B cell (primary cell): ENCODE results near the gene MCM5. TPM values are rescaled to one million over a fixed set of nuclear protein-coding genes. Genes with fewer than 3 reads are reported as not detected.

ENCODE experiments used
- ATAC-seq: fragments of 200-7000 bp; cut with Tn5 transposase; one replicate; pipeline ENCODE4 v1.10.0; 2021; ENCODE audit warnings: low read depth, mild to moderate bottlenecking, moderate number of reproducible peaks, moderate library complexity
- CTCF ChIA-PET: fragments of 350-600 bp; sonication (Branson Sonifier 250); formaldehyde crosslinking; loops from one replicate; lab custom pipeline; 2021; ENCODE audit warnings: antibody characterized with exemption, inconsistent platforms; lab: Charles Lee
- POLR2A ChIA-PET: fragments of 350-600 bp; sonication (Branson Sonifier 250); formaldehyde crosslinking; loops from one replicate; lab custom pipeline; 2021; ENCODE audit warnings: antibody characterized with exemption; lab: Charles Lee
- DNase-seq: peaks from one replicate; pipeline ENCODE4 v3.0.0; 2013
- H2AFZ ChIP-seq: 2 replicates; pipeline ENCODE4 v1.6.1; 2012; ENCODE audit warnings: mild to moderate bottlenecking, low read depth, low read length; ENCODE audit not compliant: insufficient read depth, poor library complexity, severe bottlenecking
- H3K27ac ChIP-seq, 2 donors: 1 replicate in 1 of 2; 2 replicates in 1 of 2; pipeline ENCODE4 v1.5.1; 2012 to 2013; ENCODE audit warnings: low read length in 2 of 2, mild to moderate bottlenecking in 2 of 2, moderate library complexity in 1 of 2
- H3K27me3 ChIP-seq, 4 experiments: fragments of 200-600 bp in 1 of 4; sonication (generic) in 1 of 4; replicated peaks in 1 of 4; 1 replicate in 2 of 4; 2 replicates in 2 of 4; pipeline versions ENCODE4 v1.6.1 to v1.7.0; 2013 to 2016; ENCODE audit warnings: low read length in 3 of 4, mild to moderate bottlenecking in 2 of 4, mixed read lengths in 1 of 4, moderate library complexity in 1 of 4; ENCODE audit not compliant: insufficient read depth in 4 of 4, control insufficient read depth in 3 of 4; ENCODE audit errors: control extremely low read depth in 1 of 4
- H3K36me3 ChIP-seq, 2 experiments: replicated peaks in 1 of 2; 1 replicate in 1 of 2; 2 replicates in 1 of 2; pipeline versions ENCODE4 v1.6.1 to v1.7.1; 2013; ENCODE audit warnings: low read length in 1 of 2; ENCODE audit not compliant: insufficient read depth in 2 of 2, control insufficient read depth in 1 of 2; ENCODE audit errors: control extremely low read depth in 1 of 2, extremely low read depth in 1 of 2
- H3K4me1 ChIP-seq, 2 donors: fragments of 200-600 bp in 1 of 2; sonication (generic) in 1 of 2; 1 replicate in 1 of 2; 2 replicates in 1 of 2; pipeline versions ENCODE4 v1.5.1 to v1.6.1; 2013 to 2017; ENCODE audit warnings: low read length in 2 of 2; ENCODE audit not compliant: control insufficient read depth in 2 of 2, insufficient read depth in 2 of 2
- H3K4me2 ChIP-seq: replicated peaks from 2 replicates; pipeline ENCODE3; 2012; ENCODE audit warnings: mild to moderate bottlenecking, low read depth, low read length; ENCODE audit not compliant: poor library complexity, severe bottlenecking
- H3K4me3 ChIP-seq, 5 experiments: fragments of 200-600 bp in 1 of 5; sonication (generic) in 1 of 5; 1 replicate in 3 of 5; 2 replicates in 2 of 5; pipeline versions ENCODE4 v1.5.1 to v1.7.0; 2011 to 2016; ENCODE audit warnings: low read length in 4 of 5, mild to moderate bottlenecking in 4 of 5, low read depth in 2 of 5, control low read depth in 1 of 5, moderate library complexity in 1 of 5; ENCODE audit not compliant: insufficient read depth in 1 of 5; ENCODE audit errors: control extremely low read depth in 1 of 5, extremely low read depth in 1 of 5
- H3K79me2 ChIP-seq: fragments of 200-600 bp; sonication (generic); one replicate; pipeline ENCODE4 v1.6.0; 2016; ENCODE audit warnings: low read length; ENCODE audit not compliant: control insufficient read depth, insufficient read depth
- H3K9ac ChIP-seq: fragments of 200-600 bp; sonication (generic); 2 replicates; pipeline ENCODE4 v1.6.1; 2017; ENCODE audit warnings: mild to moderate bottlenecking, low read length, moderate library complexity
- H3K9me3 ChIP-seq, 3 donors: one replicate each; pipeline versions ENCODE4 v1.6.1 to v1.7.1; 2013; ENCODE audit warnings: low read length in 2 of 3; ENCODE audit not compliant: control insufficient read depth in 2 of 3, insufficient read depth in 1 of 3; ENCODE audit errors: control extremely low read depth in 1 of 3
- H4K20me1 ChIP-seq: 2 replicates; pipeline ENCODE4 v1.6.0; 2012; ENCODE audit warnings: mild to moderate bottlenecking, low read length; ENCODE audit not compliant: insufficient read depth, control insufficient read depth, poor library complexity, severe bottlenecking
- H3K27ac Mint-ChIP-seq: one replicate; pipeline ENCODE4 v1.8.0; 2021; ENCODE audit warnings: mixed read lengths
- H3K27me3 Mint-ChIP-seq: one replicate; pipeline ENCODE4 v1.8.0; 2021; ENCODE audit warnings: mixed read lengths
- H3K4me1 Mint-ChIP-seq: one replicate; pipeline ENCODE4 v1.8.0; 2021; ENCODE audit warnings: mixed read lengths
- H3K4me3 Mint-ChIP-seq: one replicate; pipeline ENCODE4 v1.8.0; 2021; ENCODE audit warnings: mixed read lengths
- H3K9me3 Mint-ChIP-seq: one replicate; pipeline ENCODE4 v1.8.0; 2022; ENCODE audit warnings: mixed read lengths; ENCODE audit not compliant: insufficient read depth
- CTCF ChIP-seq: fragments of 200-600 bp; IDR thresholded peaks from one replicate; pipeline ENCODE4 v1.8.0; 2022; ENCODE audit warnings: antibody characterized with exemption, mild to moderate bottlenecking
- EZH2 ChIP-seq: IDR thresholded peaks from 2 replicates; pipeline ENCODE4 v1.6.1; 2012; ENCODE audit warnings: borderline replicate concordance, low read depth, mild to moderate bottlenecking, moderate library complexity, low read length; ENCODE audit not compliant: insufficient read depth, poor library complexity, severe bottlenecking
- WGBS: methylation state at CpG from one replicate; pipeline ENCODE4 v1.1.5; 2013; ENCODE audit warnings: missing lambda C conversion rate; ENCODE audit not compliant: insufficient coverage; 5-methylcytosine and 5-hydroxymethylcytosine counted together
- intact Hi-C: fragments of 100-400 bp; cut with micrococcal nuclease; formaldehyde crosslinking; loops from one replicate; pipeline ENCODE4 v1.10.0; 2022
- polyA plus RNA-seq: library from polyadenylated mRNA; depleted of rRNA; stranded (reverse); fragments of >200 nt; gene quantifications from 2 replicates; pipeline ENCODE4 v1.2.3, GENCODE V29; 2012
- total RNA-seq, 2 donors: library from RNA; stranded (reverse); fragments of 120-200 nt in 1 of 2; gene quantifications; 1 replicate in 1 of 2; 2 replicates in 1 of 2; pipeline versions ENCODE4 v1.2.3 to v1.2.4, GENCODE V29; 2013 to 2022

MCM5 gene
- total and polyA plus RNA-seq, 2 donors (not counting 1 experiment from before 2014, with no cell fraction given), result 112 to 203 TPM

GRCh38 chr22:35454416-35455054 lies 54.6 kb downstream of the MCM5 start:
- WGBS, result 100% methylated on average over 8 of the region's 9 CpGs
- no peak overlapping the region for H3K4me2 ChIP-seq
- no peak overlapping the region for H3K27ac ChIP-seq
- Mint-ChIP-seq H3K4me3 (no peak overlapping the region), H3K27ac (no peak overlapping the region), H3K4me1 (no peaks in the 10 kb centered on the region), H3K9me3 (no peaks in the 10 kb centered on the region), H3K27me3 (no peaks in the 10 kb centered on the region)
- intact Hi-C loops, result no loop called here
- no peak for ATAC-seq
- ChIA-PET POLR2A (no interaction called here), CTCF (no interaction called here)
- H3K9me3 ChIP-seq, result no peaks in the 10 kb centered on the region
- no peaks in the 10 kb centered on the region for H4K20me1 ChIP-seq
- H3K9ac ChIP-seq, result no peak overlapping the region
- H3K79me2 ChIP-seq, result no peaks in the 10 kb centered on the region
- TF ChIP-seq EZH2 (no peak), CTCF (no peak)
- H3K27me3 ChIP-seq, result no peaks in the 10 kb centered on the region
- H3K4me1 ChIP-seq, result no peaks in the 10 kb centered on the region
- H3K4me3 ChIP-seq, result no peak overlapping the region
- no peak for DNase-seq
- no peak overlapping the region for H2AFZ ChIP-seq
- peaks cover 0 to 2% of the 10 kb centered on the region in 2 experiments for H3K36me3 ChIP-seq

GRCh38 chr22:35455529-35455928 lies 55.6 kb downstream of the MCM5 start:
- TF ChIP-seq EZH2 (no peak), CTCF (no peak)
- H3K9me3 Mint-ChIP-seq, result no peaks in the 10 kb centered on the region
- POLR2A ChIA-PET, result no interaction called here
- Histone ChIP-seq H3K27me3 (no peaks in the 10 kb centered on the region), H2AFZ (no peak overlapping the region), H3K4me3 (no peak overlapping the region), H3K36me3 (peaks cover 0 to 2% of the 10 kb centered on the region in 2 experiments), H3K4me2 (no peak overlapping the region), H3K4me1 (no peaks in the 10 kb centered on the region), H3K27ac (no peak overlapping the region), H3K9ac (no peak overlapping the region), H3K79me2 (no peaks in the 10 kb centered on the region), H3K9me3 (no peaks in the 10 kb centered on the region), H4K20me1 (no peaks in the 10 kb centered on the region)
- ATAC-seq (no peak), DNase-seq (no peak)
- no peak overlapping the region for H3K27ac Mint-ChIP-seq
- WGBS, result 96% methylated on average over 5 of the region's 5 CpGs
- no peaks in the 10 kb centered on the region for H3K4me1 Mint-ChIP-seq
- CTCF ChIA-PET, result no interaction called here
- no peak overlapping the region for H3K4me3 Mint-ChIP-seq
- no peaks in the 10 kb centered on the region for H3K27me3 Mint-ChIP-seq
- intact Hi-C loops, result no loop called here
